CD4-positive, alpha-beta T cell treated with Interleukin-2 at 100 ng/mL for 4 hours (primary cell): ENCODE measurements around the gene SNAI3.

ENCODE experiments used
- DNase-seq: peaks from one replicate; pipeline ENCODE4 v3.0.0-alpha.2; 2020; ENCODE audit warnings: low spot score

Gene SNAI3

GRCh38 chr16:88721815-88722755 is 35.8 kb upstream of the SNAI3 start:
- no peak for DNase-seq

GRCh38 chr16:88721236-88721635 is 34.9 kb upstream of the SNAI3 start:
- no peak for DNase-seq

- no peak for DNase-seq
These were observed 34.2 kb upstream of the SNAI3 start for GRCh38 chr16:88720396-88720970.

GRCh38 chr16:88719933-88720296 is 33.6 kb upstream of the SNAI3 start:
- DNase-seq = no peak

- no peak for DNase-seq
These were observed 33.1 kb upstream of the SNAI3 start for GRCh38 chr16:88719267-88719932.

GRCh38 chr16:88718178-88718577 is 31.9 kb upstream of the SNAI3 start:
- DNase-seq = no peak

- DNase-seq = no peak
These were observed 30.3 kb upstream of the SNAI3 start for GRCh38 chr16:88716601-88717001.

GRCh38 chr16:88716201-88716600 is 29.9 kb upstream of the SNAI3 start:
- no peak for DNase-seq

- no peak for DNase-seq
These were observed 29.2 kb upstream of the SNAI3 start for GRCh38 chr16:88715312-88716190.

GRCh38 chr16:88714420-88715302 is 28.4 kb upstream of the SNAI3 start:
- no peak for DNase-seq

- DNase-seq = no peak
These were observed 27.5 kb upstream of the SNAI3 start for GRCh38 chr16:88713568-88714419.

GRCh38 chr16:88713054-88713453 is 26.7 kb upstream of the SNAI3 start:
- DNase-seq = no peak

GRCh38 chr16:88712362-88712979 is 26.2 kb upstream of the SNAI3 start:
- no peak for DNase-seq

- no peak for DNase-seq
These were observed 25.5 kb upstream of the SNAI3 start for GRCh38 chr16:88711750-88712340.

GRCh38 chr16:88710556-88710955 is 24.2 kb upstream of the SNAI3 start:
- DNase-seq = no peak

GRCh38 chr16:88706965-88707826 is 20.9 kb upstream of the SNAI3 start:
- no peak for DNase-seq

GRCh38 chr16:88706229-88706964 is 20.1 kb upstream of the SNAI3 start, which contains the start of the genes CTU2 and RNF166:
TSS of gene CTU2 (plus strand) at chr16:88706503. CDS start at chr16:88706531, 28 bp downstream.
TSS of gene RNF166 (minus strand) at chr16:88706408. CDS start at chr16:88706325, 83 bp downstream.
- DNase-seq = peak; percentile 87
